ENCODE data around the gene THSD7B.
A peak's percentile ranks its signal among the peaks of the same experiment; 100 is the strongest.
"Not testable (repeated sequence)": the region's sequence is repeated elsewhere in the genome, so short reads cannot be mapped to it uniquely, and the experiment has no call there.

Gene THSD7B

DNA sequence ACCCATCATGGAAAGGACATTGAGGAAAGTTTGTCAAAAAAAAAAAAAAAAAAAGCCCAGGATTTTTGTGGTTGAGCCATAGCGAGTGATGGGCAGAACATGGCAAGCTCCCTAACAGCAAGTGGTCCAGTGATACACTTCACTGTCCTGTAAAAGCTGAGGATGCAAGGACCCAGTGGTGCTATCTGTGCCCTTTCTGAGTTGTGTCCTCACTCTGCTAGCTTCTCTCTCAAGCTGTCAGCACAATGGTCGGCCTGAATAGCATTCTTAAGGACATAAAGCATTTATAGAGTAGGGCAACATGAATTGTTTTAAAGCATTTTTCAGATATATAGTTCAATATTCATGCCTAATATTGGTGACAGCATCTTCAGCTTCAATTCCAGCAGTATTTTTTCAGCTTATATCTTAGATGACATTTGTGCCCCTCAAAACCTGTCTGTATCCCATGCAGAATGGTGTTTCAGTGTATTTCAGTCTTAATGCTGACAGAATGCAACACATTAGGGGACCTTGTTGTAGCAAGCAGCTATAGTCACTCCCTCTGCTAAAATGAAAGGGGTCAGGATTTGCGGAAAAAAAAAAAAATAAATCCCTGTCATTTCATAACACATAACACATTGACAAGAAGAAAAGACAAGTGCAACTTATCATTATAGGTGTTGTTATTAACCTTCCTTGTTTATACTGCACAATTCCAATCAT lies 496.7 kb downstream of the THSD7B start:
- DNase-seq (ENCODE audit: low spot score), result no peak

DNA sequence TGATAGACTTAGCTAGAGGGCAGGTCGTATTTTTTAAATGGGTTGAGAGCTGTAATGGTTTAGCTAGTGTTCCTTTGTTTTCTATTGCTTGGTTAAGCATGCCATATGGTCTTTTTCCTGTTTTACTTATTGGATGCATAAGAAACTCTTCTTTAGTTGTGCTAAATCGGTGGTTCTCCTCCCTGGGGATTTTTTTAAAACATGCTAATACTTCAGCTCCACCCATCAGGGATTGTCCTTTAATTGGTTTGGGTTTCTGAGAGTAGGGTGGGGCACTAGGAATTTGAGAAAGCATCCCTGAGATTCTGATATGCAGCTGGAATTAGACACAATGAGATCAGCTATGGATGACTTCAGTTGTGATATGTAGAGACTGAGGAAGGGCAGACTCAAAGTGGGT lies 497.2 kb downstream of the THSD7B start:
- peak; percentile 22 for DNase-seq (ENCODE audit: low spot score)

DNA sequence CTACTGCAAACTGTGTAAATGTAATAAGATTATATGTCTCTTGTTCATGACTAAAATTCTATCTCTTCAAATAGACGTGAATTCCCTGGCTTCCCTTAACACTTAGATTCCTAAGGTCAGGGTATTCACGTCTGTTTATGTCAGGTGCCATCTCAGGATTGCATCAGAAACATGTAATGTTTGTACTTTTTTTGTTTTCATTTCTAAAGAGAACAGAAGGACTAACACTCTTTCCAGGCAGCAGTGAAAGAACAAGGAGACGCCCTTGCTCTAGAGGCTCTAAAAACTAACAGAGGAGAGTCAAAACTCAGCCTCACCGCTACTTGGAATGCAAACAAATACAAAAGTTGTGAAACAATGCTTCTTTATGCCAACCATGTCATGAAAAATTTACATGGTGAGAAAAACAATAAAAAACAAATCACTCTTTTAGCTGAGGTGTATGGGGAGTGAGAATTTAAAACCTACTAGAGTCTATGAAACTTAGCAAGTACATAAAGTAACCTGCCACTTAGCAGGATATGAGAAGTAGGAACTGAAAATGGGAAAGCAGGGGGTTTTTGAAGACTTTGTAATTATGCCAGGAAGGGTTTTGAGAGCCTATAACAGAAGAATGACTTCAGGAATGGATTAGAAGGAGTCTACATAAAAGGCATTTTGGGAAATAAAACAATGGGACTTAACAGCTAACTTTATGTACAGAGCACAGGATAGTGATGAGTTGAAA lies 522.7 kb downstream of the THSD7B start:
- DNase-seq (ENCODE audit: low spot score), result no peak

DNA sequence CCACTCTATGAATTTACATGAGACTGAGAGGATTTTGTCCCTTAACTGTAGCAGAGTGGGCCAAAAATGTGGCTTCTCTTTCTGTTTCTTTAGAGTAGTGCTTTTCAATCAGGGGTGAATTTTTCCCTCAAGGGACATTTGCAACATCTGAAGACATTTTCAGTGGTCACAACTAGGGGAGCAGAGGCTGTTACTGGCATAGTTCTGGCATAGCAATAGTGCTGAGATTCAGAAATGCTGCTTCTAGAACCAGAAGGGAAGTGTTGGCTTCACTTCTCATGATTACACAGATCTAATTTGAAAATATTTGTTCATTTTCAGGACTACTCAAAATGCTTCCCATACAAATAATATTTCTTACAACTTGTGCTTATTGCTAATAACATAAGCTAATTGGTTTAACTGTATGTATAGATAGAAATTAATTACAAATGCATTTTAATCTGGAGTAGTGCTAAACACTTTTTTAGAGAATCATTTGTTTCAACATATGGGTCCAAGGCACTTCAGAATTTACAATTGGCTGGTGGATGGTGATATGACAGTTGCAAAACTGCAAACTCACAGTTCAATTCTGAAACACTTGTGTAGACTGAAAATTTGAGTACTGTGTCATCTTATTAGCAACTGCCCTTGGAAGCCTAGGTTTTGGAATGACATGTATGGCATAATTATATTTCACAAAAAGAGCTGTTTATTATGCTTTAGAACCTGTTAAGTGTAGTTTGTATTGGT lies 526.7 kb downstream of the THSD7B start:
- DNase-seq (ENCODE audit: low spot score), result no peak

DNA sequence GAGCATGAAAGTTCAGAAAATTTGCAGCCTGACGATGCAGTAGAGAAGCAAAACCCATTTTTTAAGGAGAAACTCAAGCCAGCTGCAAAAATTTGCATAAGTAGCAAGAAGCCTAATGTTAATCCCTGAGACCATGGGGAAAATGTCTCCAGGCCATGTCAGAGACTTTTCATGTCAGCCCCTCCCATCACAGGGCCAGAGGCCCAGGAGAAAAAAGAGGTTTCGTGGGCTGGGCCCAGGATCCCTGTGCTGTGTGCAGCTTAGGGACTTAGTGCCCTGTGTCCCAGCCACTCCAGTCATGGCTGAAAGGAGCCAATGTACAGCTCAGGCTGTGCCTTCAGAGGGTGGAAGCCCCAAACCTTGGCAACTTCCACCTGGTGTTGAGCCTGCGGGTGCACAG lies 533.0 kb downstream of the THSD7B start:
- no peak for DNase-seq (ENCODE audit: low spot score)

DNA sequence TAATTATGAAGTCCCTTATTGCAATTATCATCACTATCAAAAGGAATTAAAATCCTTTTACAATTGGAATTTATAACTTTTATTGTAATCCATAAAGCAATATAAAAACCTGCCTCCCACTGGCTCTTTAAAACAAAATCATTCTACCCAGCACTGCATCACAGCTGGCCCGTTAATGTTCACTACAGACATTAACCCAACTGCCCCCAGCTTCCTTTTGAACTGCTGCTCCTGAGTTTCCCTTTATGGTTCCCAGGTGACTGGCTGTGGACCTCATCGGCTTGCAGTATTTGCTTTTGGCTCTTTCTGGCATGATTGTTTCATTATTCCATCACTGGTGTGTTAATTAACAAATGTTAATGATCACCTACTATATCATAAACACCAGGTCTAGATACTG lies 535.6 kb downstream of the THSD7B start:
- DNase-seq (ENCODE audit: low spot score), result no peak

DNA sequence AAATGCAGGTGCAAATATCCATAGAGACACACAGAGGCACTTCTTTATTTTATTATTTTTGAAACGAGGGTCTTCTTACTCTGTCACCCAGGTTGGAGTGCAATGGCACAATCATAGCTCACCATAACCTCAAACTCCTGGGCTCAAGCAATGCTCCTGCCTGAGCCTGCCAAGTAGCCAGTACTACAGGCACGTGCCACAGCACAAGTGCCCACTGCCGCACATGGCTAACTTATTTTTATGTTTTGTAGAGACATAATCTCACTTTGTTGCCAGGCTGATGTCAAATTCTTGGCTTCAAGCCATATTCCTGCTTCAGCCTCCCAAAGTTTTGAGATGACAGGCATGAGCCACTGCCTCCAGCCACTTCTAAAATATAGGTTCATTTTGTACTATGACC lies 537.6 kb downstream of the THSD7B start:
- DNase-seq (ENCODE audit: low spot score), result no peak

DNA sequence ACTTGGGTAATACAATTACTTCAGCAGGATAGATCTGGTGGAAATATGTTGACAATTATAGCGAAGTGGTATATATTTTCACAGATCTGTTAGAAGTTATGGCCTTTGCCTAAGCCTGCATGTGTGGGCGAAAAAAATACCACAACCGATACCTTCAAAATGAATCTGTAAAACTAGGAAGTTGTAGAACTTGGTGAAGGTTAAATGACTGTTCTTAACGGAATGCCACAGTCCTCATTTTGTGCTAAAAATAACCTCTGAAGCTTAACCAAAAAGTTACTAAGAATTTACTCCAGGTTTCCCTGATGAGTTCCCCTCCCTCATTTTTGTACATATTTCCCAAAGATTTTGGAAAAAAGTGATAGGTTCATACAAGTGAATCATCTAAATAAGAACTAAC lies 550.7 kb downstream of the THSD7B start:
- no peak for DNase-seq (ENCODE audit: low spot score)

DNA sequence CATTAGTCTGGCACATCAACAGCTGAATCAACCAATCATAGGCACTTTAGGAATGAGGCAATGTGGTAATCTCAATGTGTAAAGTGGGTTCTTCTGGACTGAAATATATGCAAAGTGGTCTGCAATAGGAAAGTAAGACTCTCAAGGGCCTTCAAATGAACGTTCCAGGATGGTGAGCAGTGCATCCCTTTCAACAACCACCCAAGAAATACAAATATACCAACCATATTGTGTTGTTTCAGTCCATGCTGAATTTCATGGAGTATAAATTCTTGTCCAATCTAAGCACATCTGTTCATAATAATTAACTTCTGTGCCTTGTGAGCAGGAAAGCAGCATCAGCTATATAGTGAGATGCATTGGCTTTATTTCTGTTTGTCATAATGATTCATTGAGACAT lies 556.2 kb downstream of the THSD7B start:
- DNase-seq (ENCODE audit: low spot score), result peak; percentile 34

DNA sequence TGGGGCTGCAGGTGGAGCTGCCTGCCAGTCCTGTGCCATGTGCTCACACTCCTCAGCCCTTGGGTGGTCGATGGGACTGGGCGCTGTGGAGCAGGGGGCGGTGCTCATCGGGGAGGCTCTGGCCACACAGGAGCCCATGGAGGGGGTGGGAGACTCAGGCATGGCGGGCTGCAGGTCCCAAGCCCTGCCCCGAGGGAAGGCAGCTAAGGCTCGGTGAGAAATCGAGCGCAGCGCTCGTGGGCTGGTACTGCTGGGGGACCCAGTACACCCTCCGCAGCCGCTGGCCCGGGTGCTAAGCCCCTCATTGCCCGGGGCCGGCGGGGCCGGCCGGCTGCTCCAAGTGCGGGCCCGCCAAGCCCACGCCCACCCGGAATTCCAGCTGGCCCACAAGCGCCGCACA lies 566.2 kb downstream of the THSD7B start:
- DNase-seq (ENCODE audit: low spot score), result not testable (repeated sequence)

DNA sequence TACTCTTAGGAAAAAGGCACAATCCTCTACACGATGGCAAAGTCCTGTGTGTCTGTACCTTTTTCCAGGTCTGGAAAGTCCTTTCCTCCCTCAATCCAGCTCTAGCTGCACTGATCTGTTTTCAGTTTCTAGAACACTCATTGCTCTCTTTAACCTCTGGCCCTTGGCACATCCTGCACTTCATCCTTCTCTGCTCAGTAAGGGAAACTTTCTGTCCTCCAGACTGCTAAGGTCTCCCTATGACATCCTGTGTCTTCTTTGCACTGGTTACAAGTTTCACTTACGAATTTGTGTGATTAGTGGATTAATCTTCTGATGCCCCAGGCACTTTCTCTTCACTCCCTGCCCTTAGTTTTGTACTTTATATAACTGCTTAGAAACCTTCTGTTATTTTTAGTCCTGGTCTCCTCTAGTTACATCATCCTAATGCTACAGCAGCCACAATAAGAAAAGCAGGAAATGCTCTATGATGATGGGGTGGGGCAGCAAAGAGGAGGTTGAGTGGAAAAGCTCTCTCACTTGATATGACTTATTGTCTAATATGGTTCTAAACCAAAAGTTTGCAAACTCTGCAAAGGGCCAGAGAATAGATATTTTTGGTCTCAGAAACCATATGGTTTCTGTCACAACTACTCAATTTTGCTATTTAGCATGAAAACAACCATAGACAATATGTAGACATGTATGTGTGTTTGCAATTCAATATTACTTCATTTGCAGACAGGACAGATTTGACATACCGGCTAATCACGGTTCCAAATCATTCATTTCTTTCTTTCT lies 568.2 kb downstream of the THSD7B start:
- no peak for DNase-seq (ENCODE audit: low spot score)

DNA sequence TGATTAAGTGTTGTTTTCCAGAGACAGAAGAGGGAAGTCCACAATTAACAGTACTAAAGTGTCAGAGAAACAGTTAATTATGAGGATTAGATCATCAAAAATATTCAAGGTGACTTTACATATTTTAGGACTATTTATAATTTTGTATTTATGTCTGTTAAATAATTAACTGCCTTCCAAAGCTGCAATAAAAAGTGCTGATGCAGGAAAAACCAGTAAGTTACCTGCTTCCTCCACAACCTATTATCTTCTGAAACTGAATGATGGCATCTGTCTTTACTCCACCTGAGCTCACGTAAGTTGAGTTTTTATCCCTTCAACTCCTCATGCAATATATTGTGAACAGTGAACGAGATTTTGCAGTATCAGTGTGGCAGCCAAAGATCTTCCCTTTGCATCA lies 570.7 kb downstream of the THSD7B start:
- DNase-seq (ENCODE audit: low spot score), result no peak

DNA sequence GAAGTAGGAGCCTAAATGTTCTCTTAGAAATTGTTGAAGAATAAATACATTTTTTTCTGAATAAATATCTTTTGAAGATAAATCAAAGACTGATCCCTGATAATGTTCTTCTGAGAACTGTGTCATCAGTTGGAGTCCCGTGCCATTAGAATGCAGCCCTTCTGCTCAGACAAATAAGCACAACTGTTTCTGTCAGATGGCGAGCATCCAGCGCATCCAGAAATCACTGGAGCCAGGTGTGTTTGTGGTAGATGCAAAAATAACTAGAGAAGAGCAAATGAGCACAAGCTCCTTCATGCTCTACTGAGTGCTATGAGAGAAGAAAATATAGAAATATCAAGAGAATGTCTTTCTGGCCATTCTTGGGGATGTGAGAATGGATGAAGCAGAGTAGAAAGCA lies 573.7 kb downstream of the THSD7B start:
- DNase-seq (ENCODE audit: low spot score), result no peak

DNA sequence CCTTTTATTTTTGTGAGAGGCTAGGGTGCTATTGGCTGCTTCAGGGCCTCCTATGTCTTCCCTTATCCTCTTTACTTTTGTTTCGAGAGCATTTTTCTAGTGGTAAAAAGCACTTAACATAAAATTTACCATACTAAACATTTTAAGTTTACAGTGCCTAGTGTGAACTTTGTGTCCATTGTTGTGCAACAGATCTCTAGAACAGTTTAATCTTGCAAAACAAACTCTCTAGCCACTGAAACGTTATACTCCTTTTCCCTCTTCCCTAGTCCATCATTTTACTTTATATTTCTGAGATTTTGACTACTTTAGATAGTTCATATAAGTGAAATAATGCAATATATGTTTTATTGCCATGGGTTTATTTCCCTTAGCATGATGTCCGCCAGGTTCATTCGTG lies 580.6 kb downstream of the THSD7B start:
- DNase-seq (ENCODE audit: low spot score), result no peak

DNA sequence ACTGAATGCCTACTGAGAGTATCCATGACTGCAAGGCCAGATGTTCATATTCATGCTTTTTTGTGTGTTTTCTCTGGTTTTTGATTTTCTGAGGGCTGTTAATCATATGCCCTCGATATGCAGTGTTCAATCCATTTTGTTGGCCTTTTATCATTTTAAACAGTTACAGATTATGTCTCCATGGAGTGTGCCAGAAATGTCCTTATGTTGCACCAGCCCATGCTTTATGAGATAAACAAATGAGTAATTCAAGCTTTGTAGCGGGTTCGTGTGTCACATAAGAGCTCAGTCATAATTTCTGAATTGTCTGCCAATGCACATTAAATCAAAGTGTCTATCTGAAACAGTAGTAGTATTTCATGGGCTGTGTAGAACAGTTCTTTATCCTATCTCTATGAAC lies 583.0 kb downstream of the THSD7B start:
- no peak for DNase-seq (ENCODE audit: low spot score)

DNA sequence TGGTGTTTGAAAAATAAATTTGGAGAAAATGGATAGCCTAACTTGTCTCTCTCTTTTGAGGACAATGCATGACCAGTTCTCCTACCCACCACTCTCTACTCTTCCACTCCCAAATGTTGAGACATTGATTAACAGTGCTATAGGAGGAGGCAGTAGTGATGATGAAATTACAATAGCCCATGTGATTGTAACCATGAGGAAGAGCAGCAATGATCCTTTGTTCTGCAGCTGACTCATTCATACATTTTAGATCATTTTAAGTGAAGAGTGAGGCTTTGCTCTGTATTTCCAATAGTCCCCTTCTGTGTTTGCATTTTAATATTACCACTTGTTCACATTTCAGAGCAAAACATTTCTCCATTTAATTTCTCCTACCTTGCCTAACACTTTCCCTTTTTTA lies 592.3 kb downstream of the THSD7B start:
- DNase-seq (ENCODE audit: low spot score), result no peak

DNA sequence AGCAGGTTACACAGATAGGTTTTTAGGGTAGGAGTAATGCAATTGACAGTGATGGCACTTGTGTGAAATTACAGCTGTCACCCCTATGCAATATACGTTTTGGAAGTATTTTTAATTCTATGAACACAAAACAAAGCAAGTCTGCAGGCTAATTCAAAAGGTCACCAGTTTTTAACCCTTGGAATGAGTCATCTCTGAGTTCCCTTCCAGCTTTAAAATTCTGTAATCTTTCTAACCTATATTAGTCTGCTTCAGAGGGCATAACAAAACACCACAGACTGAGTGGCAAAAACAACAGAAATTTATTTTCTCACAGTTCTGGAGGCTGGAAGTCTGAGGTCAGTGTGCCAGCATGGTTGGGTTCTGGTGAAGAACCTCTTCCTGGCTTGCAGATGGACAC lies 602.0 kb downstream of the THSD7B start:
- no peak for DNase-seq (ENCODE audit: low spot score)

DNA sequence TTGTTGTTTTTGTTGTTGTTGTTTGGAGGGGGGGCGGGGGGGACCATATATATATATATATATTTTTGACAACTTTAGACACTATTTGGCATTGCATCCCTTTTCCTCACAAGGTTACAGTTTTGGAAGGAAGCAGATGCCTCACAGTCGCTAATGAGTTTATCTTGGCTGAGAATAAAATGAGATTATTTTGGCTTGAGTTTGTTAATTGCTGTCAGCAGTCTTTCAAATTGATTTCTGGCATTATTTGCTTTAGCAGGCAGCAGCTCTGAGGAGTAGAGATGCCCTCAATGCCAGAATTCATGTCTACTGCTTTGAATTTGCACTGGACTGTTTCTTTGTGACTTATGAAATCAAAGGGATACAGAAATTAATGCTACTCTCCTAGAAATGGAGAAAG lies 603.8 kb downstream of the THSD7B start:
- no peak for DNase-seq (ENCODE audit: low spot score)

DNA sequence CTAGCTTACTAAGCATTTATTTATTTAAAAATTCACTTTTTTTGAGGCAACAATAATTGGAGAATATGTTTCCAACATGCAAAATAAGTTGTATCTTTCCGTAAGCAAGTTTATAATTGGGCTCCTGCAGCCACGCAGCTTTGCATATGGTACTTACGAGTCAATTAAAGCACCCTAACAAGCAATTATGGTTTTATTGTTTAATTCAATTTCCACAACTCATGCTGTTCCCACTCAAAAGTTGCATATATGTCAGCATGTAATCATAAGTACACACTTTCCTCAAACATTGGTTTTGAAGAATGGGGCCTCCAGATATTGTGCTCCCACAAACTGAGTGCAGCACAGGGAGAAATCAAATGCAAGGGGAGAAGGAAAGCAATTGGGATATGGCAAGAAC lies 613.8 kb downstream of the THSD7B start:
- DNase-seq (ENCODE audit: low spot score), result no peak

DNA sequence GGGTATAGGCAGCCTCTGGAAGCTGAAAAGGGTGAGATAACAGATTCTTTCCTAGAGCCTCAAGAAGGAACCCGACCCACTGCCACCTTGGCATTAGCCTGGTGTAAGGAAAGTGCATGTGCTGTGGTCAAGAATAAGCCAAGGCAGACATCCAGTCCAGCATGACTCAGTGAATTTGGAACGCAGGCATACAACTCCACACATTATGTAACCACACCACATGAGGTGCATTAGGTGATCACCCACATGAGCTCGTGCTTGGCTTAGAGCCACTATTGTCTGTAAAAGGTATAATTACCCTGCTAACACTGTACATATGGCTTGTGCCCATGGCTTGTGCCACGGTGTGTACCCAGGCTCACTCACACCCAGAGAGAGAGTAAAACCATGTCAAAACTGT lies 615.3 kb downstream of the THSD7B start:
- DNase-seq (ENCODE audit: low spot score), result no peak

DNA sequence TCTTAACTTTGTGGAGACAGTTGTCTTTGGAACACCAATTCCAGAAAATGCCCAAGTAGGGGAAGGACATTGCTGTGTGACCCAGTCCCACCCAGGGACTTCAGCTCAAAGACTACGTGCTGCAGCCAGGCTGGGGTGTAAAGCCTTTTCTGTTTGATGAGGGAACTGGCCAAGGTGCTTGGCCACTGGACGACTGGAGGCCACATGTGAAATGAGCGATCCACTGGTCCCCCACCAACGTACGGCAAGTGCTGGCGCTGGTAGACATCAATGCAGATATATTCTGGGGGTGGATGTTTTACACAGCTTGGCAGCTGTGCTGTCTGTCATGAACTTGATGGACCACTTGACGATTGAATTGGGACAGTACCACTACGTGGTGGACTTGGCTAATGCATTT lies 616.4 kb downstream of the THSD7B start:
- DNase-seq (ENCODE audit: low spot score), result no peak

DNA sequence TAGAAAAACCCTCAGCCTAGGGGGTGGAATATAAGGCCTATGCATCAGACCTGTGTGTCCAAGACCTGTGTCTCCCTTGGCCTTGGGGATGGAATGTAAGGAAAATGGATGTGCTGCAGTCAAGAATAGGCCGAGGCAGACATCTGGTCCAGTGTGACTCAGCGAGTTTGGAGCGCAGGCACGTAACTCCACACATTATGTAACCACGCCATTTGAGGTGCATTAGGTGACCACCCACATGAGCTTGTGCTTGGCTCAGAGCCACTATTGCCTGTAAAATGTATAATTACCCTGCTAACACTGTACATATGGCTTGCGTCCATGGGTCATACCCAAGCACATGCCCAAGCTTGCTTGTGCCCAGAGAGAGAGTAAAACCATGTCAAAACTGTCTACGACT lies 618.0 kb downstream of the THSD7B start:
- no peak for DNase-seq (ENCODE audit: low spot score)

DNA sequence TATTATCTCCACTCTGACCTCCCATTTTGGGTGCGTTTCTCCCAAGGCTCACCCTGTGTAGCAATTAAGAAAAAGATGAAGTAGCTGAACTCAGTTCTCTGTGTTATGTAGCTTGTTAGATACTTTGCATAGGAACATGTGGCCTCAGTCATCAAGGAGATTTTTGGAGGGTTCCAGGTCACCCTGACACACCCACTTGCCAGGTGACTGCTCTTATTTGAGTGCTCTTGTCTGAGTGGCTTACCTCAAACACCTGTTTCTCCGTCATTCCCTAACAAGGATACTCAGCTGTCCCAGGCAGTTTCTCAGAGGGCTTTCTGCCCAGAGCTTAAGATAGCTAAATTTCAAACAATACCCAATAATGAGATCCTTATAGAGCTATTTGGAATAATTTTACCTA lies 621.7 kb downstream of the THSD7B start:
- DNase-seq (ENCODE audit: low spot score), result no peak

All from D341Med (cell line).